ENCODE data around the gene CD302. TPM values are rescaled to one million over a fixed set of nuclear protein-coding genes. Genes with fewer than 3 reads are reported as not detected.
A peak's percentile ranks its signal among the peaks of the same experiment; 100 is the strongest.

CD302 gene
- polyA plus RNA-seq, 1 donor (not counting 4 experiments of a cell fraction or from before 2014, with no cell fraction given) = 0.20 TPM

- DNase-seq (ENCODE audit: low read depth, low spot score) = no peak
- Histone ChIP-seq H2AFZ (ENCODE audit: control insufficient read depth, low read length) (no peak overlapping the region), H3K27ac (ENCODE audit: control insufficient read depth, insufficient read depth, low read length) (no peak overlapping the region), H3K4me2 (ENCODE audit: control insufficient read depth, extremely low read depth, insufficient read depth, low read depth, low read length) (no peak overlapping the region), H3K9me3 (ENCODE audit: control insufficient read depth, low read depth, low read length) (no peaks in the 10 kb centered on the region), H3K4me1 (ENCODE audit: control insufficient read depth, extremely low read depth, insufficient read depth, low read length) (peaks cover 39% of the 10 kb centered on the region), H4K20me1 (ENCODE audit: control insufficient read depth, extremely low read depth, insufficient read depth, low read length) (peaks cover 17% of the 10 kb centered on the region), H3K4me3 (ENCODE audit: control insufficient read depth in 2 of 3, extremely low read depth in 1 of 3, insufficient read depth in 2 of 3, low read depth in 1 of 3, low read length in 3 of 3) (no peak overlapping the region), H3K79me2 (ENCODE audit: control insufficient read depth, insufficient read depth, low read length) (peaks cover 87% of the 10 kb centered on the region), H3K9me1 (ENCODE audit: control insufficient read depth, extremely low read depth, insufficient read depth, low read length) (peaks cover 4% of the 10 kb centered on the region), H3K36me3 (ENCODE audit: control insufficient read depth in 2 of 2, extremely low read depth in 1 of 2, insufficient read depth in 2 of 2, low read length in 2 of 2) (peaks cover 16 to 32% of the 10 kb centered on the region in 2 experiments), H3K9ac (ENCODE audit: control insufficient read depth, extremely low read depth, insufficient read depth, low read length) (no peak overlapping the region), H3K27me3 (ENCODE audit: control insufficient read depth, extremely low read depth, insufficient read depth, low read length) (no peaks in the 10 kb centered on the region)
- dilution Hi-C loops (cut with MboI; ENCODE audit: extremely low pct_ligation_motif_present, low sequenced_read_pairs) = no loop called here
- FAIRE-seq = no peak
- TF ChIP-seq CTCF (optimal IDR thresholded peaks at IDR 0.05 in 1 of 3, IDR thresholded peaks at IDR 0.05 in 1 of 3, conservative IDR thresholded peaks at IDR 0.05 in 1 of 3; ENCODE audit: extremely low read depth in 1 of 3, insufficient read depth in 2 of 3, low read length in 3 of 3) (no peak), EZH2 (IDR thresholded peaks at IDR 0.05; ENCODE audit: low read length) (no peak)
Measured at GRCh38 chr2:159738509-159739390, 59.3 kb downstream of the CD302 start.

DNA sequence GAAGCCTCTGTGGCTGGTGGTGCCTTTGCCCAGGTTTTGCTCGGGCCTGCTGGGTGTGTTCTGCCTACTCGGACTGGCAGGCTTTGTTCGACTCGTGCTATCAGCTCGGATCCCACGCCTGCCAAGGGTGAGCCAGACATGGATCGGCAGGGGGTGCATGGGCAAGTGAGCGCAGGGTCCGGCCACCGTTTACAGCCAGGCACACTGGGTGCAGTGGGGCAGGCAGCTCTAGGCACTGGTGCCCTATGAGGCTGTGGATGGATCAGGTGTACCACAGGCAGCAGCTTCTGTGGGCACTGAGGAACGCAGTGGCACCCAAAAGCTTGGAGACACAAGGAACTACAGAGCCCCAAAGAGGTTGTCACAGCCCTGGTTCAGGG is 60.1 kb downstream of the CD302 start:
- DNase-seq (ENCODE audit: low read depth, low spot score) (no peak), FAIRE-seq (no peak)
- Histone ChIP-seq H4K20me1 (ENCODE audit: control insufficient read depth, extremely low read depth, insufficient read depth, low read length) (peaks cover 17% of the 10 kb centered on the region), H3K27me3 (ENCODE audit: control insufficient read depth, extremely low read depth, insufficient read depth, low read length) (no peaks in the 10 kb centered on the region), H3K27ac (ENCODE audit: control insufficient read depth, insufficient read depth, low read length) (peak overlapping the region; percentile 60), H3K9me1 (ENCODE audit: control insufficient read depth, extremely low read depth, insufficient read depth, low read length) (peaks cover 4% of the 10 kb centered on the region), H3K4me2 (ENCODE audit: control insufficient read depth, extremely low read depth, insufficient read depth, low read depth, low read length) (no peak overlapping the region), H3K4me1 (ENCODE audit: control insufficient read depth, extremely low read depth, insufficient read depth, low read length) (peaks cover 39% of the 10 kb centered on the region), H2AFZ (ENCODE audit: control insufficient read depth, low read length) (no peak overlapping the region), H3K79me2 (ENCODE audit: control insufficient read depth, insufficient read depth, low read length) (peaks cover 86% of the 10 kb centered on the region), H3K9me3 (ENCODE audit: control insufficient read depth, low read depth, low read length) (no peaks in the 10 kb centered on the region), H3K9ac (ENCODE audit: control insufficient read depth, extremely low read depth, insufficient read depth, low read length) (no peak overlapping the region), H3K4me3 (ENCODE audit: control insufficient read depth in 2 of 3, extremely low read depth in 1 of 3, insufficient read depth in 2 of 3, low read depth in 1 of 3, low read length in 3 of 3) (no peak overlapping the region), H3K36me3 (ENCODE audit: control insufficient read depth in 2 of 2, extremely low read depth in 1 of 2, insufficient read depth in 2 of 2, low read length in 2 of 2) (peaks cover 15 to 29% of the 10 kb centered on the region in 2 experiments)
- dilution Hi-C loops (cut with MboI; ENCODE audit: extremely low pct_ligation_motif_present, low sequenced_read_pairs) = no loop called here
- TF ChIP-seq CTCF (optimal IDR thresholded peaks at IDR 0.05 in 1 of 3, IDR thresholded peaks at IDR 0.05 in 1 of 3, conservative IDR thresholded peaks at IDR 0.05 in 1 of 3; ENCODE audit: extremely low read depth in 1 of 3, insufficient read depth in 2 of 3, low read length in 3 of 3) = no peak
- no peak for TF ChIP-seq EZH2 (IDR thresholded peaks at IDR 0.05; ENCODE audit: low read length)
